Astrocyte (in vitro differentiated cells and primary cell): ENCODE results near the gene LIN9. TPM values are rescaled to one million over a fixed set of nuclear protein-coding genes. Genes with fewer than 3 reads are reported as not detected.

Experiments used
- DNase-seq: peaks from one replicate; pipeline ENCODE4 v3.0.0-alpha.2; 2010; ENCODE audit warnings: low read depth
- FAIRE-seq: peaks from 2 replicates; lab custom pipeline; 2011; peaks lifted over from hg19 to GRCh38; lab: Jason Lieb, UNC
- H2AFZ ChIP-seq: 2 replicates; pipeline ENCODE4 v1.6.0; 2012; ENCODE audit warnings: low read depth, low read length, inconsistent platforms
- H3K27ac ChIP-seq: 2 replicates; pipeline ENCODE4 v1.5.1; 2011; ENCODE audit warnings: low read depth, low read length, inconsistent platforms
- H3K27me3 ChIP-seq: 2 replicates; pipeline ENCODE4 v1.6.0; 2011; ENCODE audit warnings: low read length, inconsistent platforms; ENCODE audit not compliant: insufficient read depth
- H3K36me3 ChIP-seq: 2 replicates; pipeline ENCODE4 v1.5.1; 2011; ENCODE audit warnings: low read length, inconsistent platforms; ENCODE audit not compliant: insufficient read depth
- H3K4me1 ChIP-seq: 2 replicates; pipeline ENCODE4 v1.5.1; 2011; ENCODE audit warnings: low read length, inconsistent platforms; ENCODE audit not compliant: insufficient read depth
- H3K4me2 ChIP-seq: 2 replicates; pipeline ENCODE4 v1.6.0; 2012; ENCODE audit warnings: low read length, inconsistent platforms
- H3K4me3 ChIP-seq: 2 replicates; pipeline ENCODE4 v1.5.1; 2011; ENCODE audit warnings: low read depth, mild to moderate bottlenecking, low read length, inconsistent platforms; ENCODE audit not compliant: insufficient read depth
- H3K79me2 ChIP-seq: 2 replicates; pipeline ENCODE4 v1.6.0; 2012; ENCODE audit warnings: mild to moderate bottlenecking, low read length, inconsistent platforms; ENCODE audit not compliant: insufficient read depth
- H3K9ac ChIP-seq: 2 replicates; pipeline ENCODE4 v1.6.0; 2012; ENCODE audit warnings: mild to moderate bottlenecking, low read length, inconsistent platforms
- H3K9me3 ChIP-seq: 2 replicates; pipeline ENCODE4 v1.5.1; 2012; ENCODE audit warnings: low read depth, mild to moderate bottlenecking, low read length, inconsistent platforms; ENCODE audit not compliant: insufficient read depth
- H4K20me1 ChIP-seq: 2 replicates; pipeline ENCODE4 v1.6.0; 2012; ENCODE audit warnings: low read length, inconsistent platforms; ENCODE audit not compliant: insufficient read depth
- H3K27ac Mint-ChIP-seq: one replicate; pipeline ENCODE4 v1.8.0; 2021; ENCODE audit warnings: mild to moderate bottlenecking, mixed read lengths; ENCODE audit not compliant: unreplicated experiment
- H3K27me3 Mint-ChIP-seq: one replicate; pipeline ENCODE4 v1.8.0; 2021; ENCODE audit warnings: low read depth, mixed read lengths; ENCODE audit not compliant: unreplicated experiment
- H3K36me3 Mint-ChIP-seq: one replicate; pipeline ENCODE4 v1.8.0; 2021; ENCODE audit warnings: low read depth, mixed read lengths; ENCODE audit not compliant: unreplicated experiment
- H3K4me1 Mint-ChIP-seq: one replicate; pipeline ENCODE4 v1.8.0; 2021; ENCODE audit warnings: low read depth, mixed read lengths; ENCODE audit not compliant: unreplicated experiment
- H3K4me3 Mint-ChIP-seq: one replicate; pipeline ENCODE4 v1.8.0; 2021; ENCODE audit warnings: mild to moderate bottlenecking, moderate library complexity, mixed read lengths; ENCODE audit not compliant: unreplicated experiment
- H3K9me3 Mint-ChIP-seq: one replicate; pipeline ENCODE4 v1.8.0; 2021; ENCODE audit warnings: mild to moderate bottlenecking, mixed read lengths; ENCODE audit not compliant: unreplicated experiment
- EZH2 ChIP-seq: IDR thresholded peaks from 2 replicates; pipeline ENCODE4 v1.6.1; 2012; ENCODE audit warnings: mild to moderate bottlenecking, low read length, inconsistent platforms; ENCODE audit not compliant: insufficient read depth
- total RNA-seq: library from RNA; stranded (reverse); gene quantifications from 2 replicates; pipeline ENCODE4 v1.2.1, GENCODE V29; 2021
- TF ChIP-seq, protein P1 (sequence below): IDR thresholded peaks from 2 replicates; pipeline ENCODE4 v1.5.1; 2011; ENCODE audit warnings: low read depth, mild to moderate bottlenecking, inconsistent platforms, low read length, moderate library complexity; ENCODE audit not compliant: insufficient read depth

Gene LIN9
- total RNA-seq, 1 donor from 2014 or later = 4.0 TPM

DNA sequence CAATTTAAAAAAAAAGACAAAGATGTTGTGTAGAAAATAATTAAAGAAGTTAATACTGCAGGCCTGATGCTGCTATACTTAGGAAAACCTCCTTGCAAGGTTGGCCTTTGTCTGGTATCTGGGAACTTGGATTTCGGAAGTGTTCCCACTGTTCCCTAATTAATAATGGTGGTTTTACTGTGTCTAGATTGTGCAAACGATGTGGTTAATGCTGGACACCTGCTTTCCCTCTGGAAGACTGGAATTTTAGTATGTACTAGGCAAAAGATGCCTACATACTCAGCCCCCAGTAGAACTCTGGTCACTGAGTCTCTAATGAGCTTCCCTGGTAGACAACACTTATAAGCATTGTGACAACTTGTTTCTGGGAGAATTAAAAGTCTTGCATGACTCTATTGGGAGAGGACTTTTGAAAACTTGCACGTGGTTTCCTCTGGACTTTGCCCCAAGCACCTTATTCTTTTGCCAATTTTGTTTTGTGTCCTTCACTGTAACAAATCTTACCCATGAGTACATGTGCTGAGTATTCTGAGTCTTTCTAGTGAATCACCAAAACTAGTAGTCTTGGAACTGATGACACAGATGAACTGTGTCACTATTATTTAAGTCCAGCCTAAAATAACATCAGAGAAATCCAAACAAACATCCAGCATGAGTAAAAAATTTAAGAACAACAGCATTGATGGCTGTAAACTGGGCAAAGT, 40.4 kb downstream of the LIN9 start:
- Histone ChIP-seq H3K4me2 (peak overlapping the region; percentile 9), H3K79me2 (no peaks in the 10 kb centered on the region), H3K36me3 (peaks cover 4% of the 10 kb centered on the region), H4K20me1 (no peaks in the 10 kb centered on the region), H3K27ac (peak overlapping the region; percentile 7), H3K9ac (no peak overlapping the region), H2AFZ (no peak overlapping the region), H3K27me3 (no peaks in the 10 kb centered on the region), H3K4me1 (peaks cover 9% of the 10 kb centered on the region), H3K4me3 (no peak overlapping the region), H3K9me3 (no peaks in the 10 kb centered on the region)
- no peak for TF ChIP-seq EZH2
- TF ChIP-seq, protein P1, sequence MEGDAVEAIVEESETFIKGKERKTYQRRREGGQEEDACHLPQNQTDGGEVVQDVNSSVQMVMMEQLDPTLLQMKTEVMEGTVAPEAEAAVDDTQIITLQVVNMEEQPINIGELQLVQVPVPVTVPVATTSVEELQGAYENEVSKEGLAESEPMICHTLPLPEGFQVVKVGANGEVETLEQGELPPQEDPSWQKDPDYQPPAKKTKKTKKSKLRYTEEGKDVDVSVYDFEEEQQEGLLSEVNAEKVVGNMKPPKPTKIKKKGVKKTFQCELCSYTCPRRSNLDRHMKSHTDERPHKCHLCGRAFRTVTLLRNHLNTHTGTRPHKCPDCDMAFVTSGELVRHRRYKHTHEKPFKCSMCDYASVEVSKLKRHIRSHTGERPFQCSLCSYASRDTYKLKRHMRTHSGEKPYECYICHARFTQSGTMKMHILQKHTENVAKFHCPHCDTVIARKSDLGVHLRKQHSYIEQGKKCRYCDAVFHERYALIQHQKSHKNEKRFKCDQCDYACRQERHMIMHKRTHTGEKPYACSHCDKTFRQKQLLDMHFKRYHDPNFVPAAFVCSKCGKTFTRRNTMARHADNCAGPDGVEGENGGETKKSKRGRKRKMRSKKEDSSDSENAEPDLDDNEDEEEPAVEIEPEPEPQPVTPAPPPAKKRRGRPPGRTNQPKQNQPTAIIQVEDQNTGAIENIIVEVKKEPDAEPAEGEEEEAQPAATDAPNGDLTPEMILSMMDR = no peak
- DNase-seq (peak; percentile 39), FAIRE-seq (no peak)
- H3K4me3 Mint-ChIP-seq = no peak overlapping the region
- peaks cover 20% of the 10 kb centered on the region for H3K4me1 Mint-ChIP-seq
- H3K9me3 Mint-ChIP-seq = no peaks in the 10 kb centered on the region
- no peaks in the 10 kb centered on the region for H3K36me3 Mint-ChIP-seq
- no peaks in the 10 kb centered on the region for H3K27me3 Mint-ChIP-seq
- peak overlapping the region; percentile 10 for H3K27ac Mint-ChIP-seq

DNA sequence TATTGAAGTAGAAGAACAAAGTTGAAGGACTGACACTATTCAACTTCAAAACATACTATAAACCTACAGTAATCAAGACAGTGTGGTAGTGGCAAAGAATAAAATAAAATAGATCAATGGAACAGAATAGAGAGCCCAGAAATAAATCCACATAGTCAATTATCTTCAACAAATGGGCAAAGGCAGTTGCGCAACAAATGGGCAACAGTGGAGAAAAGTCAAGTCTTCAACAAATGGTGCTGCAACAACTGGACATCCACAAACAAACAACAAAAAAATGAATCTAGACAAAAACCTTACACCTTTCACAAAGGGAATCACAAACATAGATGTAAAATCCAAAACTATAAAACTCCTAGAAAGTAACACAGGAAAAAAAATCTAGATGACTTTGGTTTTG, 47.1 kb downstream of the LIN9 start:
- H3K4me3 Mint-ChIP-seq = no peak overlapping the region
- FAIRE-seq (no peak), DNase-seq (no peak)
- H3K9me3 ChIP-seq = no peaks in the 10 kb centered on the region
- H3K9me3 Mint-ChIP-seq = peaks cover 3% of the 10 kb centered on the region
- H3K4me1 ChIP-seq = no peaks in the 10 kb centered on the region
- TF ChIP-seq, protein P1 = no peak
- H3K4me3 ChIP-seq = no peak overlapping the region
- no peaks in the 10 kb centered on the region for H3K4me1 Mint-ChIP-seq
- no peak overlapping the region for H3K4me2 ChIP-seq
- peaks cover 10% of the 10 kb centered on the region for H3K36me3 Mint-ChIP-seq
- no peaks in the 10 kb centered on the region for H4K20me1 ChIP-seq
- no peak overlapping the region for H3K9ac ChIP-seq
- no peak overlapping the region for H2AFZ ChIP-seq
- H3K36me3 ChIP-seq = peaks cover 6% of the 10 kb centered on the region
- no peaks in the 10 kb centered on the region for H3K27me3 ChIP-seq
- H3K27ac ChIP-seq = no peak overlapping the region
- H3K79me2 ChIP-seq = no peaks in the 10 kb centered on the region
- no peak overlapping the region for H3K27ac Mint-ChIP-seq
- no peaks in the 10 kb centered on the region for H3K27me3 Mint-ChIP-seq

DNA sequence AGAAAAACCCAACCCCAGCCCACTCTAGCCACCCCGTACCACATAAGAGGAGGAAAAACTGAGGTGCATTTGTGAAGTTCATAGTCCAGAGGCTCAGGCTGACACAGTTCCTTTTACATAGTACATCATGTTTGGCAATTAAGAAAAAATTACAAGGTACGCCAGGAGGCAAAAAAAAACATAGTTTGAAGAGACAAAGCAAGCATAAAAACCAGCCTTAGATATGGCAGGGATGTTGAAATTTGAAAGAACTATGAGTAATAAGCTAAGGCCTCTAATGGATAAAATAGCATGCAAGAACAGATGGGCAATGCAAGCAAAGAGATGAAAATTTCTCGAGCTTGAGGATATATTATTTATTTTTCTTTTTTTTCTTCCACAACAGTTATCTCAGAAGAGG, 53.6 kb downstream of the LIN9 start:
- no peaks in the 10 kb centered on the region for H3K4me1 ChIP-seq
- no peak overlapping the region for H3K27ac ChIP-seq
- no peak overlapping the region for H2AFZ ChIP-seq
- no peaks in the 10 kb centered on the region for H3K9me3 ChIP-seq
- peaks cover 3% of the 10 kb centered on the region for H3K9me3 Mint-ChIP-seq
- H3K79me2 ChIP-seq = no peaks in the 10 kb centered on the region
- no peak overlapping the region for H3K4me2 ChIP-seq
- H3K9ac ChIP-seq = no peak overlapping the region
- no peaks in the 10 kb centered on the region for H3K4me1 Mint-ChIP-seq
- H3K36me3 Mint-ChIP-seq = peaks cover 6% of the 10 kb centered on the region
- no peaks in the 10 kb centered on the region for H4K20me1 ChIP-seq
- TF ChIP-seq EZH2 = no peak
- TF ChIP-seq, protein P1 = no peak
- no peak overlapping the region for H3K4me3 ChIP-seq
- DNase-seq (no peak), FAIRE-seq (no peak)
- no peak overlapping the region for H3K4me3 Mint-ChIP-seq
- peaks cover 3% of the 10 kb centered on the region for H3K36me3 ChIP-seq
- no peak overlapping the region for H3K27ac Mint-ChIP-seq
- no peaks in the 10 kb centered on the region for H3K27me3 ChIP-seq
- no peaks in the 10 kb centered on the region for H3K27me3 Mint-ChIP-seq
